GM18511 (cell line): ENCODE results near the gene GABPA.
A peak's percentile ranks its signal among the peaks of the same experiment; 100 is the strongest.

Source experiments
- ATAC-seq: cut with Tn5 transposase; IDR thresholded peaks from one replicate; pipeline ENCODE4 v1.9.1; 2021; ENCODE audit warnings: mild to moderate bottlenecking, moderate library complexity; ENCODE audit not compliant: unreplicated experiment

Gene GABPA

GRCh38 chr21:25801217-25802014, 66.6 kb downstream of the GABPA start:
- peak; percentile 100 for ATAC-seq

GRCh38 chr21:25806060-25806459, 71.3 kb downstream of the GABPA start:
- ATAC-seq, result no peak

- no peak for ATAC-seq
These were observed 72.4 kb downstream of the GABPA start for GRCh38 chr21:25807191-25807590.

GRCh38 chr21:25809013-25809412, 74.2 kb downstream of the GABPA start:
- ATAC-seq, result no peak

- ATAC-seq, result no peak
These were observed 76.4 kb downstream of the GABPA start for GRCh38 chr21:25811186-25811585.

GRCh38 chr21:25813917-25814316, 79.1 kb downstream of the GABPA start:
- ATAC-seq, result no peak

GRCh38 chr21:25818121-25818520, 83.3 kb downstream of the GABPA start:
- ATAC-seq, result no peak

DNA sequence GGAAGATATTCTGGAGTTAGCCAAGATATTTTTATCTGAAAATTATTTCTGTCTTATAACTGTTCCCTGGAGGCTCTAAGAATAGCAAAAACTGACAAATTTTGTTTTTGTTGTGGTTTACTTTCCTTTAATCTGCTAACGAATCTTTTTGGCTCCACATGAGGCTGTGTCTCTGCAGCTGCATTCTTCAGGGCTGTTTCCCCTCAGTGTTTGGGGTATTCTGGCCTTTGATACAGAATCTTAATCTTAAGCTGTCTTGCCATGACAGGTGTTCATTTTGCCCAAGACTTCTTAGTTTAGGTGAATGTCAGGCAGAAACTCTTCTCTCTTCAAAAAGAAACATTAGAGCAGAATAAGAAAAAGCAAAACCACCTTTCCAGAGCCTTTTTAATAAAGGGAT, 83.8 kb downstream of the GABPA start:
- no peak for ATAC-seq
